Neural cell (in vitro differentiated cells): ENCODE results near the gene UIMC1.

Experiments
- EP300 ChIP-seq: fragments of 450-650 bp; conservative IDR thresholded peaks from 2 replicates; pipeline ENCODE4 v1.6.1; 2014; ENCODE audit warnings: antibody characterized with exemption, mild to moderate bottlenecking, moderate library complexity; ENCODE audit not compliant: poor library complexity, severe bottlenecking
- EZH2 ChIP-seq: fragments of 200-600, 300-800 bp; shearing (Covaris generic), sonication (generic); IDR thresholded peaks from 2 replicates; pipeline ENCODE4 v1.6.1; 2014; ENCODE audit warnings: antibody characterized with exemption, low read length, borderline replicate concordance, mild to moderate bottlenecking; ENCODE audit not compliant: insufficient read depth, poor library complexity, severe bottlenecking
- MXI1 ChIP-seq: fragments of 450-650 bp; conservative IDR thresholded peaks from 2 replicates; pipeline ENCODE4 v1.6.1; 2014; ENCODE audit warnings: antibody characterized with exemption, mild to moderate bottlenecking; ENCODE audit not compliant: poor library complexity, severe bottlenecking
- POLR2AphosphoS5 ChIP-seq: IDR thresholded peaks from 2 replicates; pipeline ENCODE4 v1.6.1; 2012
- RAD21 ChIP-seq: fragments of 450-650 bp; conservative IDR thresholded peaks from 2 replicates; pipeline ENCODE4 v1.6.1; 2014; ENCODE audit warnings: antibody characterized with exemption, mild to moderate bottlenecking, moderate library complexity
- SMC3 ChIP-seq: fragments of 450-650 bp; conservative IDR thresholded peaks from 2 replicates; pipeline ENCODE4 v1.6.1; 2014; ENCODE audit warnings: antibody characterized with exemption, mild to moderate bottlenecking, moderate library complexity; ENCODE audit not compliant: poor library complexity
- TAF1 ChIP-seq: IDR thresholded peaks from 2 replicates; pipeline ENCODE4 v1.6.1; 2012; ENCODE audit warnings: low read depth
- TF ChIP-seq, protein P1 (sequence below): fragments of 450-650 bp; IDR thresholded peaks from 2 replicates; pipeline ENCODE4 v1.5.1; 2014; ENCODE audit warnings: antibody characterized with exemption, mild to moderate bottlenecking, moderate library complexity; ENCODE audit not compliant: poor library complexity, severe bottlenecking
- TF ChIP-seq, protein P2 (sequence below): IDR thresholded peaks from 2 replicates; pipeline ENCODE4 v1.6.1; 2012; ENCODE audit warnings: borderline replicate concordance

DNA sequence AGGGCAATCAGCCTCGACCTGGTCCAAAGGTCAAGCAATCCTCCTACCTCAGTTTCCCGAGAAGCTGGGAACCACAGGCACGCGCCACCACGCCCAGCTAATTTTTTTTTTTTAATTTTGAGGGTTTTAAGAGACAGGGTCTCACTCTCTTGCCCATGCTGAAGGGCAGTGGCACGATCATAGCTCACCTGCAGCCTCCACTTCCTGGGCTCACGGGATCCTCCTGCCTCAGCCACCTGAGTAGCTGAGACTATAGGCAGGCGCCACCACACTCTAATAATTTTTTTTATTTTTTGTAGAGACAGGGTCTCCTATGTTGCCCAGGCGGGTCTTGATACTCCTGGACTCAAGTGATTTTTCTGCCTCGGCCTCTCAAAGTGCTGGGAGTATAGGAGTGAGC, 1.6 kb downstream of the UIMC1 start:
- TF ChIP-seq EZH2 (no peak), RAD21 (no peak), TAF1 (no peak), POLR2AphosphoS5 (no peak), EP300 (no peak), MXI1 (no peak), SMC3 (no peak)
- TF ChIP-seq, protein P1, sequence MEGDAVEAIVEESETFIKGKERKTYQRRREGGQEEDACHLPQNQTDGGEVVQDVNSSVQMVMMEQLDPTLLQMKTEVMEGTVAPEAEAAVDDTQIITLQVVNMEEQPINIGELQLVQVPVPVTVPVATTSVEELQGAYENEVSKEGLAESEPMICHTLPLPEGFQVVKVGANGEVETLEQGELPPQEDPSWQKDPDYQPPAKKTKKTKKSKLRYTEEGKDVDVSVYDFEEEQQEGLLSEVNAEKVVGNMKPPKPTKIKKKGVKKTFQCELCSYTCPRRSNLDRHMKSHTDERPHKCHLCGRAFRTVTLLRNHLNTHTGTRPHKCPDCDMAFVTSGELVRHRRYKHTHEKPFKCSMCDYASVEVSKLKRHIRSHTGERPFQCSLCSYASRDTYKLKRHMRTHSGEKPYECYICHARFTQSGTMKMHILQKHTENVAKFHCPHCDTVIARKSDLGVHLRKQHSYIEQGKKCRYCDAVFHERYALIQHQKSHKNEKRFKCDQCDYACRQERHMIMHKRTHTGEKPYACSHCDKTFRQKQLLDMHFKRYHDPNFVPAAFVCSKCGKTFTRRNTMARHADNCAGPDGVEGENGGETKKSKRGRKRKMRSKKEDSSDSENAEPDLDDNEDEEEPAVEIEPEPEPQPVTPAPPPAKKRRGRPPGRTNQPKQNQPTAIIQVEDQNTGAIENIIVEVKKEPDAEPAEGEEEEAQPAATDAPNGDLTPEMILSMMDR: no peak
- TF ChIP-seq, protein P2, sequence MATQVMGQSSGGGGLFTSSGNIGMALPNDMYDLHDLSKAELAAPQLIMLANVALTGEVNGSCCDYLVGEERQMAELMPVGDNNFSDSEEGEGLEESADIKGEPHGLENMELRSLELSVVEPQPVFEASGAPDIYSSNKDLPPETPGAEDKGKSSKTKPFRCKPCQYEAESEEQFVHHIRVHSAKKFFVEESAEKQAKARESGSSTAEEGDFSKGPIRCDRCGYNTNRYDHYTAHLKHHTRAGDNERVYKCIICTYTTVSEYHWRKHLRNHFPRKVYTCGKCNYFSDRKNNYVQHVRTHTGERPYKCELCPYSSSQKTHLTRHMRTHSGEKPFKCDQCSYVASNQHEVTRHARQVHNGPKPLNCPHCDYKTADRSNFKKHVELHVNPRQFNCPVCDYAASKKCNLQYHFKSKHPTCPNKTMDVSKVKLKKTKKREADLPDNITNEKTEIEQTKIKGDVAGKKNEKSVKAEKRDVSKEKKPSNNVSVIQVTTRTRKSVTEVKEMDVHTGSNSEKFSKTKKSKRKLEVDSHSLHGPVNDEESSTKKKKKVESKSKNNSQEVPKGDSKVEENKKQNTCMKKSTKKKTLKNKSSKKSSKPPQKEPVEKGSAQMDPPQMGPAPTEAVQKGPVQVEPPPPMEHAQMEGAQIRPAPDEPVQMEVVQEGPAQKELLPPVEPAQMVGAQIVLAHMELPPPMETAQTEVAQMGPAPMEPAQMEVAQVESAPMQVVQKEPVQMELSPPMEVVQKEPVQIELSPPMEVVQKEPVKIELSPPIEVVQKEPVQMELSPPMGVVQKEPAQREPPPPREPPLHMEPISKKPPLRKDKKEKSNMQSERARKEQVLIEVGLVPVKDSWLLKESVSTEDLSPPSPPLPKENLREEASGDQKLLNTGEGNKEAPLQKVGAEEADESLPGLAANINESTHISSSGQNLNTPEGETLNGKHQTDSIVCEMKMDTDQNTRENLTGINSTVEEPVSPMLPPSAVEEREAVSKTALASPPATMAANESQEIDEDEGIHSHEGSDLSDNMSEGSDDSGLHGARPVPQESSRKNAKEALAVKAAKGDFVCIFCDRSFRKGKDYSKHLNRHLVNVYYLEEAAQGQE: no peak
